Peyer's patch (tissue), 4 donors: ENCODE measurements around the gene IGIP.

Experiments used
- CTCF ChIP-seq, 6 experiments: fragments of 450-650 bp in 4 of 6; fragments of 200-600 bp in 2 of 6; sonication (generic) in 1 of 6; IDR thresholded peaks; one replicate each; pipeline ENCODE4 v1.5.1; 2017 to 2019; ENCODE audit warnings: antibody characterized with exemption in 6 of 6, mild to moderate bottlenecking in 3 of 6, moderate library complexity in 1 of 6
- POLR2A ChIP-seq, 2 donors: fragments of 450-650 bp; IDR thresholded peaks; one replicate each; pipeline ENCODE4 v1.5.1; 2017; ENCODE audit warnings: antibody characterized with exemption in 2 of 2, mild to moderate bottlenecking in 2 of 2, moderate library complexity in 2 of 2

- TF ChIP-seq CTCF (IDR thresholded peaks at IDR 0.05) = no peak
- no peak for TF ChIP-seq POLR2A (IDR thresholded peaks at IDR 0.05)
Observed at GRCh38 chr5:140134277-140134935, 8.7 kb downstream of the IGIP start.
